Activated T-helper 9 cell treated with anti-CD3 and anti-CD28 coated beads, Interleukin-2, amount 50 U/mL, for 16 hours (primary cell): Measurements from ENCODE around the gene COL6A2.
"Not testable (repeated sequence)": the region's sequence is repeated elsewhere in the genome, so short reads cannot be mapped to it uniquely, and the experiment has no call there.

Experiments used
- DNase-seq: peaks from one replicate; pipeline ENCODE4 v3.0.0-alpha.2; 2020; ENCODE audit warnings: low read depth

COL6A2 gene

GRCh38 chr21:46061063-46061462, 36.8 kb upstream of the COL6A2 start:
- DNase-seq = no peak

GRCh38 chr21:46061518-46061917, 36.4 kb upstream of the COL6A2 start:
- DNase-seq = no peak

GRCh38 chr21:46061950-46062349, 36.0 kb upstream of the COL6A2 start:
- DNase-seq = no peak

GRCh38 chr21:46062471-46063211, 35.3 kb upstream of the COL6A2 start:
- no peak for DNase-seq

GRCh38 chr21:46063227-46063626, 34.7 kb upstream of the COL6A2 start:
- DNase-seq = no peak

GRCh38 chr21:46063734-46064680, 33.9 kb upstream of the COL6A2 start:
- DNase-seq = no peak

- DNase-seq = no peak
Observed at GRCh38 chr21:46064870-46065214, 33.1 kb upstream of the COL6A2 start.

- DNase-seq = no peak
Observed at GRCh38 chr21:46065215-46065913, 32.5 kb upstream of the COL6A2 start.

GRCh38 chr21:46065914-46066551, 31.9 kb upstream of the COL6A2 start:
- DNase-seq = no peak

GRCh38 chr21:46066591-46067331, 31.2 kb upstream of the COL6A2 start:
- DNase-seq = no peak

- no peak for DNase-seq
Observed at GRCh38 chr21:46067505-46068201, 30.3 kb upstream of the COL6A2 start.

GRCh38 chr21:46068516-46069079, 29.3 kb upstream of the COL6A2 start:
- no peak for DNase-seq

GRCh38 chr21:46069166-46069565, 28.7 kb upstream of the COL6A2 start:
- no peak for DNase-seq

GRCh38 chr21:46069719-46070279, 28.1 kb upstream of the COL6A2 start:
- no peak for DNase-seq

GRCh38 chr21:46071082-46071481, 26.8 kb upstream of the COL6A2 start:
- DNase-seq = no peak

GRCh38 chr21:46076724-46077123, 21.2 kb upstream of the COL6A2 start:
- not testable (repeated sequence) for DNase-seq

- no peak for DNase-seq
Observed at GRCh38 chr21:46077674-46078101, 20.2 kb upstream of the COL6A2 start.

- DNase-seq = no peak
Observed at GRCh38 chr21:46078322-46078977, 19.5 kb upstream of the COL6A2 start.

- DNase-seq = no peak
Observed at GRCh38 chr21:46078978-46079351, 18.9 kb upstream of the COL6A2 start.
